HG02642 (cell line): ENCODE results near the gene QRICH2.
"Not testable (repeated sequence)": the region's sequence is repeated elsewhere in the genome, so short reads cannot be mapped to it uniquely, and the experiment has no call there.

Experiments used
- ATAC-seq: cut with Tn5 transposase; IDR thresholded peaks from one replicate; pipeline ENCODE4 v1.9.1; 2021; ENCODE audit warnings: mild to moderate bottlenecking; ENCODE audit not compliant: unreplicated experiment, poor library complexity

Gene QRICH2

GRCh38 chr17:76235883-76236282 is 72.2 kb downstream of the QRICH2 start:
- ATAC-seq, result no peak

- ATAC-seq, result no peak
Measured at GRCh38 chr17:76234354-76234679, 73.8 kb downstream of the QRICH2 start.

DNA sequence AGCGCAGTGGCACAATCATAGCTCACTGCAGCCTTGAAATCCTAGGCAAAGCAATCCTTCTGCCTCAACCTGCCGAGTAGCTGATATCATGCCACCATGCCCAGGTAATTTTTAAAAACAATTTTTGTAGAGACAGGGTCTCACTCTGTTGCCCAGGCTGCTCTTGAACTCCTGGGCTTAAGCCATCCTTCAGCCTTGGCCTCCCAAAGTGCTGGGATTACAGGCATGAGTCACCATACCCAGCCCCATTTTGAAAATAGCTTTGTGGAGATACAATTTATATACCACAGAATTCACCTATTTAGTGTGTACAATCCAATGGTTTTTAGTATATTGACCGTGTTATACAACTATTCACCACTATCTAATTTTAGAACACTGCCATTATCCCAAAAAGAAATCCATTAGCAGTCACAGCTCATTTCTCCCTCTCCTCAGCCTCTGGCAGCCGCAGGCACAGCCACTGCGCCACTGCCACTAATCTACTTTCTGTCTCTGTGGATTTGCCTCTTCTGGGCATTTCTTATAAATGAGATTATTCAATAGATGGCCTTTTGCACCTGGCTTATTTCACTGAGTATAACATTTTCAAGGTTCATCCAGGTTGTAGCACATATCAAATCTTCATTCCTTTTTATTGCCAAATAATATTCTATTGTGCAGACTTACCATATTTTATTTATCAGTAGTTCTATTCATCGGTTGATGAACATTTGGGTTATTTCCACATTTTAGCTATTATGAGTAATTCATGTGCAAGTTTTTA is 74.3 kb downstream of the QRICH2 start:
- no peak for ATAC-seq

DNA sequence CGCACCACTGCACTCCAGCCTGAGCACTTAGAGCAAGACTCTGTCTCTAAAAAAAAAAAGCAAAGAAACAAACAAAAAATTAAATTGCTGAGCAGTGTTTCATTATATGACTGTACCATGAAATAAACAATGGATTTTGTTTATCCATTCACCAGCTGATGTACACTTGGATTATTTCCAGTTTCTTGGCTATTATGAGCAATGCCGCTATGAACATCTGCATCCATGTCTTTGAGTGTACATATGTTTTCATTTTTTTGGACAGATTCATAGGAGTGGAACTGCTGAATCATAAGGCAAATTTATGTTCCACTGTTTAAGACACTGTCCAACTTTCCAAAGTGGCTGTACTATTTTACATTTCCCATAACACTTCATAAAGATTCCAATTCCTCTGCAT is 75.7 kb downstream of the QRICH2 start:
- no peak for ATAC-seq

DNA sequence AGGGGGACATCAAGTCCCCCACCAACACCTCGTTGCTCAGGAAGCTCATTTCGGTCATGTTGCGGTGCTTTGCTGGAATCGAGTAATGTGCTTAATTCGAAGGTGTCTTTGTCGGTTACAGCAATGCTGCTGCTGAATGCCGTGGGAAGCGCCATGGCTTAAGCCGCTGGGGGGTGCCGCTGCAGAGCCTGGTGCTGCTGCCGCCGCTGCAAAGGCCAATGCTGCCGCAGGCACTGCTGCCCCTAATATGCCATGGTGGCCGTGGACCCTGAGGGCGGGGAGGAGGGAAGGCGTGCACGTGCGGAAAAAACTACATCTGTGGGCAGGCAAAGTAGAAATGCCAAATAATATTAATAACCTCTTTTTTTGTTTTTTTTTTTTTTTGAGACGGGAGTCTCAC is 81.3 kb downstream of the QRICH2 start:
- ATAC-seq, result not testable (repeated sequence)

DNA sequence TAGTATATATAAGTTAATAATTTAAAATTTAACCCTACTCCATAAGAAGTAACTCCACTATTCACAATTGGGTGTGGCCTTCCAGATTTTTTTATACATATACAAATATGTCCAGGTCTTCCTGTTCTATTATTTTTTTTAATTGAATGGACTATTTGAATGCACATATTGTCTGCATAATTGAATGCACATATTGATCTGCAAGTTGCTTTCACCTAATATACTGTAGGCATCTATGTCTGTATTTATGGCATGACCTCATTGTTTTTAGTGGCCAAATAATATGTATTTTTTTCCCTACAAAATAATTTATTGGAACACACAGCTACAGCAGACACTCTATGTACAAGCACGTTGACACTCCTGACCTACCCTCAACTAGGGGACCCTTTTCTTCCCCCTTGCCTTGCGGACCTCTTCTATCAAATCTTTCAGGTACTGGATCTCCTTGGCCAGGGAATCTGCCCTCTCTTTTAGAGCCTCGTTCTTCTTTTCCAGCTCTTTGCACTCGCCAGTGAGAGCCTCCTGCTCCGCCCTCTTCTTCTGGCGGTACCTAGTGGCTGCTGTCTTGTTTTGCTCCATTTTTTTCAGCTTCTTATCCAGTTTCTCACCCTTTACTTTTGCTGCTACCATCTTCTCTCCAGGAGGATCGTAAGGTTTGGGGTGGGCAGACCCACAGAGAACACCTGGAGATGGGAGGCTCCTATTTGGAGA is 82.5 kb downstream of the QRICH2 start:
- ATAC-seq, result not testable (repeated sequence)
